SK-N-SH treated with all-trans-retinoic acid at 6 μM for 48 hours (cell line): Measurements from ENCODE around the gene FAF2.

ENCODE experiments used
- ARNTL ChIP-seq: fragments of 450-650 bp; formaldehyde crosslinking; IDR thresholded peaks from 2 replicates; pipeline ENCODE4 v1.5.0; 2020; ENCODE audit warnings: low read depth, mild to moderate bottlenecking, moderate library complexity, borderline replicate concordance
- BACH2 ChIP-seq: fragments of 250-450 bp; sonication (Bioruptor Pico); IDR thresholded peaks from 2 replicates; pipeline ENCODE4 v1.9.0; 2021; ENCODE audit warnings: mild to moderate bottlenecking, borderline replicate concordance
- CREB5 ChIP-seq: fragments of 250-450 bp; sonication (Bioruptor Pico); IDR thresholded peaks from 2 replicates; pipeline ENCODE4 v1.5.1; 2020; ENCODE audit warnings: low read depth, mild to moderate bottlenecking, moderate library complexity
- CSDC2 ChIP-seq: fragments of 250-450 bp; sonication (Bioruptor Pico); IDR thresholded peaks from 2 replicates; pipeline ENCODE4 v1.5.0; 2020; ENCODE audit warnings: mild to moderate bottlenecking, moderate library complexity
- ESRRG ChIP-seq: fragments of 250-450 bp; sonication (Bioruptor Pico); IDR thresholded peaks from 2 replicates; pipeline ENCODE4 v1.6.1; 2021; ENCODE audit warnings: mild to moderate bottlenecking
- RARB ChIP-seq: fragments of 250-450 bp; sonication (Bioruptor Pico); IDR thresholded peaks from 2 replicates; pipeline ENCODE4 v1.8.0; 2021; ENCODE audit warnings: mild to moderate bottlenecking, moderate library complexity
- SNAI2 ChIP-seq: fragments of 250-450 bp; sonication (Bioruptor Pico); IDR thresholded peaks from 2 replicates; pipeline ENCODE4 v1.5.0; 2020; ENCODE audit warnings: mild to moderate bottlenecking, moderate library complexity
- TCF4 ChIP-seq: fragments of 250-450 bp; sonication (Bioruptor Pico); IDR thresholded peaks from 2 replicates; pipeline ENCODE4 v1.8.0; 2021; ENCODE audit warnings: mild to moderate bottlenecking, moderate library complexity, borderline replicate concordance
- TSHZ2 ChIP-seq: fragments of 250-450 bp; sonication (Bioruptor Pico); IDR thresholded peaks from 2 replicates; pipeline ENCODE4 v1.5.0; 2020; ENCODE audit warnings: mild to moderate bottlenecking, moderate library complexity
- ZFP30 ChIP-seq: fragments of 450-650 bp; formaldehyde crosslinking; IDR thresholded peaks from 2 replicates; pipeline ENCODE4 v1.5.0; 2022; ENCODE audit warnings: mild to moderate bottlenecking, moderate library complexity
- TF ChIP-seq, protein P1 (sequence below): fragments of 250-450 bp; sonication (Bioruptor Pico); IDR thresholded peaks from 2 replicates; pipeline ENCODE4 v1.8.0; 2020; ENCODE audit warnings: mild to moderate bottlenecking, moderate library complexity, borderline replicate concordance

DNA sequence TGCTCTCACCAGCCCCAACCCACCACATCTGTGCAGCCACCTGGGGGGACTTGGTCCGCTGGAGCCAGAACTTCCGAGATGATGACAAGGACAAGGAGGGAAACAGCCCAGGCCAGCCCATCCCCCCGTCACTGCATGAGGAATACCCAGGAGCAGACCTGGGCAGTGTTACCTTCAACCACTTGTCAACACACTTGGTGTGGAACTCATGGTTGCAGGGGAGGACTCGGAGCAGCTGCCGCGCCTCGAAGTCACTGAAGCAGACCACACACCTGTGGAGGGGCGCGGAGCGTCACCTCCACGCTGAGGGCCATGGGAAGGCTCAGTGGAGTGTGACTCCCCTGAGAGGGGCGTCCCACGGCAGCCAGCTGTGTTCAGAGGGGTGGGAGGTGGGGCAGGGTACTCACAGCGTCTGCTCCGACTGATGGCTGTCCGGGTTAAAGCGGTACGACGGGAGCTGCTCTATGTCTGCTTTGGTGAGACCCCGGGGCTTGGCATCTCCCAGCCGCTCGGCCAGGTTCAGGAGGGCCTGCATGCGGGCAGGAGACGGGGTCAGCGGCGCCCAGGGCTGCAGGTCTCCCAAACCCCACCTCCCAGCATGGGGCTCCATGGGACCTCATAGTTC, 81.0 kb downstream of the FAF2 start:
- TF ChIP-seq, protein P1, sequence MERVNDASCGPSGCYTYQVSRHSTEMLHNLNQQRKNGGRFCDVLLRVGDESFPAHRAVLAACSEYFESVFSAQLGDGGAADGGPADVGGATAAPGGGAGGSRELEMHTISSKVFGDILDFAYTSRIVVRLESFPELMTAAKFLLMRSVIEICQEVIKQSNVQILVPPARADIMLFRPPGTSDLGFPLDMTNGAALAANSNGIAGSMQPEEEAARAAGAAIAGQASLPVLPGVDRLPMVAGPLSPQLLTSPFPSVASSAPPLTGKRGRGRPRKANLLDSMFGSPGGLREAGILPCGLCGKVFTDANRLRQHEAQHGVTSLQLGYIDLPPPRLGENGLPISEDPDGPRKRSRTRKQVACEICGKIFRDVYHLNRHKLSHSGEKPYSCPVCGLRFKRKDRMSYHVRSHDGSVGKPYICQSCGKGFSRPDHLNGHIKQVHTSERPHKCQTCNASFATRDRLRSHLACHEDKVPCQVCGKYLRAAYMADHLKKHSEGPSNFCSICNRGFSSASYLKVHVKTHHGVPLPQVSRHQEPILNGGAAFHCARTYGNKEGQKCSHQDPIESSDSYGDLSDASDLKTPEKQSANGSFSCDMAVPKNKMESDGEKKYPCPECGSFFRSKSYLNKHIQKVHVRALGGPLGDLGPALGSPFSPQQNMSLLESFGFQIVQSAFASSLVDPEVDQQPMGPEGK (CRISPR knock-in tag), result no peak
- TF ChIP-seq RARB, result no peak
- no peak for TF ChIP-seq CREB5 (CRISPR knock-in tag)
- no peak for TF ChIP-seq TSHZ2 (CRISPR knock-in tag)
- no peak for TF ChIP-seq ESRRG (CRISPR knock-in tag)
- TF ChIP-seq ARNTL (CRISPR knock-in tag), result no peak
- no peak for TF ChIP-seq BACH2 (CRISPR knock-in tag)
- no peak for TF ChIP-seq SNAI2 (CRISPR knock-in tag)
- TF ChIP-seq TCF4 (CRISPR knock-in tag), result no peak
- no peak for TF ChIP-seq CSDC2
- TF ChIP-seq ZFP30 (CRISPR knock-in tag), result no peak
